Measurements from ENCODE around the gene SRGAP2B.
A peak's percentile ranks its signal among the peaks of the same experiment; 100 is the strongest.
"Not testable (repeated sequence)": the region's sequence is repeated elsewhere in the genome, so short reads cannot be mapped to it uniquely, and the experiment has no call there.

SRGAP2B gene

GRCh38 chr1:144946525-144947480 is 148.3 kb downstream of the SRGAP2B start:
- not testable (repeated sequence) for DNase-seq (ENCODE audit: low read depth)

- not testable (repeated sequence) for DNase-seq (ENCODE audit: low read depth)
Observed at GRCh38 chr1:144941710-144942109, 153.4 kb downstream of the SRGAP2B start.

GRCh38 chr1:144940054-144940453 is 155.1 kb downstream of the SRGAP2B start:
- DNase-seq (ENCODE audit: low read depth): not testable (repeated sequence)

GRCh38 chr1:144938627-144939026 is 156.5 kb downstream of the SRGAP2B start:
- DNase-seq (ENCODE audit: low read depth): not testable (repeated sequence)

GRCh38 chr1:144936186-144936732 is 158.9 kb downstream of the SRGAP2B start:
- DNase-seq (ENCODE audit: low read depth): not testable (repeated sequence)

- DNase-seq (ENCODE audit: low read depth): not testable (repeated sequence)
Observed at GRCh38 chr1:144935310-144935709, 159.8 kb downstream of the SRGAP2B start.

- not testable (repeated sequence) for DNase-seq (ENCODE audit: low read depth)
Observed at GRCh38 chr1:144933014-144933413, 162.1 kb downstream of the SRGAP2B start.

GRCh38 chr1:144932153-144932552 is 163.0 kb downstream of the SRGAP2B start:
- DNase-seq (ENCODE audit: low read depth): peak; percentile 44

- not testable (repeated sequence) for DNase-seq (ENCODE audit: low read depth)
Observed at GRCh38 chr1:144931553-144931952, 163.6 kb downstream of the SRGAP2B start.

GRCh38 chr1:144930085-144930777 is 164.9 kb downstream of the SRGAP2B start:
- not testable (repeated sequence) for DNase-seq (ENCODE audit: low read depth)

GRCh38 chr1:144927292-144927691 is 167.8 kb downstream of the SRGAP2B start:
- DNase-seq (ENCODE audit: low read depth): not testable (repeated sequence)

GRCh38 chr1:144923640-144924039 is 171.5 kb downstream of the SRGAP2B start:
- DNase-seq (ENCODE audit: low read depth): not testable (repeated sequence)

- peak; percentile 0 for DNase-seq (ENCODE audit: low read depth)
Observed at GRCh38 chr1:144922785-144923184, 172.3 kb downstream of the SRGAP2B start.

- not testable (repeated sequence) for DNase-seq (ENCODE audit: low read depth)
Observed at GRCh38 chr1:144919106-144919505, 176.0 kb downstream of the SRGAP2B start.

- DNase-seq (ENCODE audit: low read depth): not testable (repeated sequence)
Observed at GRCh38 chr1:144918027-144918603, 177.0 kb downstream of the SRGAP2B start.

GRCh38 chr1:144917154-144918026 is 177.7 kb downstream of the SRGAP2B start:
- not testable (repeated sequence) for DNase-seq (ENCODE audit: low read depth)

- DNase-seq (ENCODE audit: low read depth): not testable (repeated sequence)
Observed at GRCh38 chr1:144913977-144914734, 181.0 kb downstream of the SRGAP2B start.

GRCh38 chr1:144913458-144913857 is 181.7 kb downstream of the SRGAP2B start:
- not testable (repeated sequence) for DNase-seq (ENCODE audit: low read depth)

- not testable (repeated sequence) for DNase-seq (ENCODE audit: low read depth)
Observed at GRCh38 chr1:144910729-144911128, 184.4 kb downstream of the SRGAP2B start.

- not testable (repeated sequence) for DNase-seq (ENCODE audit: low read depth)
Observed at GRCh38 chr1:144900841-144901240, 194.3 kb downstream of the SRGAP2B start.

All from fibroblast of gingiva (primary cell).